Measurements from ENCODE around the gene BET1L.

Gene BET1L

DNA sequence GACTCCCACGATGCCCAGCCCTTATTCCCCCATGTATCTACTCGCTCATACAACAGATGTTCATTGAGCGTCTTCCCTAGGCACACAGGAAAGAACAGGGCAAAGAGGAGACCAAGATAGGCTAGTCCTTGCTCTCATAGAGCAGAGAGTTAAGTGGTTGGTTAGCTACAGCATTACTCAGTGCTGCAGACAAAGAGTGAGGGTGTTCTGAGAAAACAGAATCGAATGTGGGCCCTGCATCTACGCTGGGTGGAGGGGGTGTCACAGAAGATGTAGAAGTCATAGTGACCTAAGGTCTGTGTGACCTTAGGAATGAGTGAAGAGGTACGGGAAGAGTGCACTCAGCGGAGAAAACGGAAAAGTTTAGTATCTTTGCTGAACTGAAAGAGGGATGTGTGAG, 41.9 kb upstream of the BET1L start:
- no peak overlapping the region for H3K4me3 ChIP-seq (ENCODE audit: low read length, poor library complexity, severe bottlenecking)
- no peak overlapping the region for H3K4me2 ChIP-seq (ENCODE audit: low read depth, low read length, poor library complexity, severe bottlenecking)
- no peaks in the 10 kb centered on the region for H3K9me2 ChIP-seq (replicated peaks; ENCODE audit: low read depth, low read length)
- H4K20me1 ChIP-seq (ENCODE audit: insufficient read depth, low read length, poor library complexity, severe bottlenecking): no peaks in the 10 kb centered on the region
- H3K36me3 ChIP-seq (ENCODE audit: insufficient read depth, low read length): peaks cover 70% of the 10 kb centered on the region; the same call in 1 of the 2 replicates
- H2AFZ ChIP-seq (ENCODE audit: low read length): no peak overlapping the region
- no peaks in the 10 kb centered on the region for H3F3A ChIP-seq (ENCODE audit: low read depth)
- no peaks in the 10 kb centered on the region for H3K79me2 ChIP-seq (ENCODE audit: insufficient read depth, low read length)
- TF ChIP-seq EZH2phosphoT487 (IDR thresholded peaks at IDR 0.05; ENCODE audit: borderline replicate concordance): no peak
- TF ChIP-seq, protein P1, sequence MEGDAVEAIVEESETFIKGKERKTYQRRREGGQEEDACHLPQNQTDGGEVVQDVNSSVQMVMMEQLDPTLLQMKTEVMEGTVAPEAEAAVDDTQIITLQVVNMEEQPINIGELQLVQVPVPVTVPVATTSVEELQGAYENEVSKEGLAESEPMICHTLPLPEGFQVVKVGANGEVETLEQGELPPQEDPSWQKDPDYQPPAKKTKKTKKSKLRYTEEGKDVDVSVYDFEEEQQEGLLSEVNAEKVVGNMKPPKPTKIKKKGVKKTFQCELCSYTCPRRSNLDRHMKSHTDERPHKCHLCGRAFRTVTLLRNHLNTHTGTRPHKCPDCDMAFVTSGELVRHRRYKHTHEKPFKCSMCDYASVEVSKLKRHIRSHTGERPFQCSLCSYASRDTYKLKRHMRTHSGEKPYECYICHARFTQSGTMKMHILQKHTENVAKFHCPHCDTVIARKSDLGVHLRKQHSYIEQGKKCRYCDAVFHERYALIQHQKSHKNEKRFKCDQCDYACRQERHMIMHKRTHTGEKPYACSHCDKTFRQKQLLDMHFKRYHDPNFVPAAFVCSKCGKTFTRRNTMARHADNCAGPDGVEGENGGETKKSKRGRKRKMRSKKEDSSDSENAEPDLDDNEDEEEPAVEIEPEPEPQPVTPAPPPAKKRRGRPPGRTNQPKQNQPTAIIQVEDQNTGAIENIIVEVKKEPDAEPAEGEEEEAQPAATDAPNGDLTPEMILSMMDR (conservative IDR thresholded peaks at IDR 0.05; ENCODE audit: low read length): no peak
- H3K27me3 ChIP-seq (ENCODE audit: insufficient read depth, low read length, poor library complexity, severe bottlenecking): no peaks in the 10 kb centered on the region
- no peaks in the 10 kb centered on the region for H3K9me3 ChIP-seq (ENCODE audit: insufficient read depth, low read depth, low read length)
- peaks cover 3% of the 10 kb centered on the region for H3K4me1 ChIP-seq (ENCODE audit: insufficient read depth, low read length, poor library complexity, severe bottlenecking)
- no peak overlapping the region for H3K9ac ChIP-seq (ENCODE audit: low read depth, low read length, poor library complexity, severe bottlenecking)

DNA sequence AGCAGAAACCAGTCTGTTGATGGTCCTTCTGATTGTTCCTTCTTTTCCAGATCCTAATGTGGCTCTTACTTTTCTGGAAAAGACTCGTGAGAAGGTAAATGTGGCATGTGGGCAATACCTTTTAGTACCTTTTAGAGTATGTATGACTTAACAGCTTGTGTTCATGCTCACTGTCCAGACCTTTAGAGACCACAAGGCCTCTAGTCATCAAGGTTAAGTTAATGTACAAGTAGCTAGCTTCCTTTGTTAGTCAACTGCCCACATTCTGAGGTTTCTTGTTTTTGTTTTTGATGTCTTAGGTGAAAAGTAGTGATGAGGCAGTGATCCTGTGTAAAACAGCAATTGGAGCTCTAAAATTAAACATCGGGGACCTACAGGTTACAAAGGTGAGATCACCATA, 37.2 kb upstream of the BET1L start:
- no peaks in the 10 kb centered on the region for H3F3A ChIP-seq (ENCODE audit: low read depth)
- peaks cover 53% of the 10 kb centered on the region; the same call in 1 of the 2 replicates for H3K36me3 ChIP-seq (ENCODE audit: insufficient read depth, low read length)
- H2AFZ ChIP-seq (ENCODE audit: low read length): no peak overlapping the region
- peaks cover 24% of the 10 kb centered on the region for H3K79me2 ChIP-seq (ENCODE audit: insufficient read depth, low read length)
- H3K4me1 ChIP-seq (ENCODE audit: insufficient read depth, low read length, poor library complexity, severe bottlenecking): peaks cover 5% of the 10 kb centered on the region
- H3K9me3 ChIP-seq (ENCODE audit: insufficient read depth, low read depth, low read length): no peaks in the 10 kb centered on the region
- peaks cover 2% of the 10 kb centered on the region for H4K20me1 ChIP-seq (ENCODE audit: insufficient read depth, low read length, poor library complexity, severe bottlenecking)
- no peak overlapping the region for H3K4me3 ChIP-seq (ENCODE audit: low read length, poor library complexity, severe bottlenecking)
- H3K9ac ChIP-seq (ENCODE audit: low read depth, low read length, poor library complexity, severe bottlenecking): no peak overlapping the region
- no peaks in the 10 kb centered on the region for H3K9me2 ChIP-seq (replicated peaks; ENCODE audit: low read depth, low read length)
- H3K27me3 ChIP-seq (ENCODE audit: insufficient read depth, low read length, poor library complexity, severe bottlenecking): no peaks in the 10 kb centered on the region
- H3K4me2 ChIP-seq (ENCODE audit: low read depth, low read length, poor library complexity, severe bottlenecking): no peak overlapping the region
- TF ChIP-seq, protein P1 (conservative IDR thresholded peaks at IDR 0.05; ENCODE audit: low read length): no peak
- TF ChIP-seq EZH2phosphoT487 (IDR thresholded peaks at IDR 0.05; ENCODE audit: borderline replicate concordance): no peak

DNA sequence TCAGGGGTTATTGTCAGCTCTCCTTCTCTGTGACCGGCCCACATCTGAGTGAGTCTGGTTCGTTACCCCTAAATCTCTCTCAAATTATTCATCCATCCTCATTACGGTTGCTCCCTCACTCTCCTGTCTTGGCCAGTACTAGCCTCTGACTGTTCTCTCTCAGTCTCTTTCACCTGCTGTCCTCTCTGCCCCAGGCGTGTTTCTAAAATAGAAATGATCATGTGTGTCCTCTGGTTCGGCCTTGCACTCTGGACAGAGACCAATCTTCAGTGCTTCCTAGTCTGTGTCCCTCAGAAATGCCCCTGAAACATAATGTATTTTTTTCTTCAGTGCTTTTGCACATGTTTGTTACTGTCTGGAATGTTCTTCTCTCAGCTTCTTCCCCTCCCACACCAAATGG, 34.4 kb upstream of the BET1L start:
- peaks cover 20% of the 10 kb centered on the region for H4K20me1 ChIP-seq (ENCODE audit: insufficient read depth, low read length, poor library complexity, severe bottlenecking)
- H3K4me1 ChIP-seq (ENCODE audit: insufficient read depth, low read length, poor library complexity, severe bottlenecking): peaks cover 22% of the 10 kb centered on the region
- peak overlapping the region; percentile 37 for H3K4me2 ChIP-seq (ENCODE audit: low read depth, low read length, poor library complexity, severe bottlenecking)
- H3K4me3 ChIP-seq (ENCODE audit: low read length, poor library complexity, severe bottlenecking): no peak overlapping the region
- peak overlapping the region; percentile 45 for H3K9ac ChIP-seq (ENCODE audit: low read depth, low read length, poor library complexity, severe bottlenecking)
- H3K79me2 ChIP-seq (ENCODE audit: insufficient read depth, low read length): peaks cover 50% of the 10 kb centered on the region
- no peak for TF ChIP-seq EZH2phosphoT487 (IDR thresholded peaks at IDR 0.05; ENCODE audit: borderline replicate concordance)
- TF ChIP-seq, protein P1 (conservative IDR thresholded peaks at IDR 0.05; ENCODE audit: low read length): no peak
- no peaks in the 10 kb centered on the region for H3K9me3 ChIP-seq (ENCODE audit: insufficient read depth, low read depth, low read length)
- H3K27me3 ChIP-seq (ENCODE audit: insufficient read depth, low read length, poor library complexity, severe bottlenecking): no peaks in the 10 kb centered on the region
- peaks cover under 1% of the 10 kb centered on the region for H3F3A ChIP-seq (ENCODE audit: low read depth)
- no peak overlapping the region for H2AFZ ChIP-seq (ENCODE audit: low read length)
- H3K9me2 ChIP-seq (replicated peaks; ENCODE audit: low read depth, low read length): no peaks in the 10 kb centered on the region
- peaks cover 28% of the 10 kb centered on the region; the same call in 1 of the 2 replicates for H3K36me3 ChIP-seq (ENCODE audit: insufficient read depth, low read length)

All from Loucy (cell line).